H1 (cell line): ENCODE data around the gene CEP152. TPM values are rescaled to one million over a fixed set of nuclear protein-coding genes. Genes with fewer than 3 reads are reported as not detected.

Source experiments
- CTCF ChIA-PET: fragments of 300-600 bp; sonication (Branson Sonifier 250); formaldehyde crosslinking; loops from one replicate; lab custom pipeline; 2021; ENCODE audit not compliant: partially characterized antibody; lab: Charles Lee
- POLR2A ChIA-PET: fragments of 300-600 bp; sonication (Branson Sonifier 250); formaldehyde crosslinking; loops from one replicate; lab custom pipeline; 2021; ENCODE audit warnings: inconsistent platforms; ENCODE audit not compliant: partially characterized antibody; lab: Charles Lee
- DNase-seq, 2 experiments: peaks; one replicate each; pipeline versions ENCODE4 v3.0.0 to v3.0.0-alpha.2; 2010 to 2022; ENCODE audit warnings: low spot score in 2 of 2, low read depth in 1 of 2, mixed read lengths in 1 of 2
- FAIRE-seq: peaks from 2 replicates; lab custom pipeline; 2011; peaks lifted over from hg19 to GRCh38; lab: Jason Lieb, UNC
- H2AFZ ChIP-seq: 2 replicates; pipeline ENCODE4 v1.8.1; 2012; ENCODE audit warnings: low read length, inconsistent platforms
- H2AK5ac ChIP-seq: 2 replicates; pipeline ENCODE4 v1.6.1; 2013; ENCODE audit warnings: low read depth, low read length
- H2BK120ac ChIP-seq: replicated peaks from 2 replicates; pipeline ENCODE3; 2013; ENCODE audit warnings: low read depth, low read length, inconsistent platforms
- H2BK12ac ChIP-seq: 2 replicates; pipeline ENCODE4 v1.6.1; 2013; ENCODE audit warnings: low read depth, low read length
- H2BK15ac ChIP-seq: 2 replicates; pipeline ENCODE4 v1.6.1; 2013; ENCODE audit warnings: low read length
- H2BK20ac ChIP-seq: 2 replicates; pipeline ENCODE4 v1.6.1; 2013; ENCODE audit warnings: low read length
- H2BK5ac ChIP-seq: 2 replicates; pipeline ENCODE4 v1.6.1; 2013; ENCODE audit warnings: low read depth, low read length
- H3K14ac ChIP-seq: 2 replicates; pipeline ENCODE4 v1.6.1; 2013; ENCODE audit warnings: inconsistent platforms; ENCODE audit not compliant: insufficient read length
- H3K18ac ChIP-seq: 2 replicates; pipeline ENCODE4 v1.6.1; 2013; ENCODE audit warnings: low read length; ENCODE audit errors: extremely low read depth
- H3K23ac ChIP-seq: 2 replicates; pipeline ENCODE4 v1.6.1; 2013; ENCODE audit warnings: inconsistent platforms; ENCODE audit not compliant: insufficient read length
- H3K23me2 ChIP-seq: 2 replicates; pipeline ENCODE4 v1.6.1; 2013; ENCODE audit warnings: low read depth, low read length
- H3K27ac ChIP-seq: 2 replicates; pipeline ENCODE4 v1.6.1; 2011; ENCODE audit warnings: low read depth, low read length, inconsistent platforms
- H3K27me3 ChIP-seq, 4 experiments: replicated peaks in 1 of 4; 1 replicate in 1 of 4; 2 replicates in 3 of 4; pipeline versions ENCODE4 v1.6.1 to v1.8.1; 2011 to 2013; ENCODE audit warnings: low read length in 3 of 4, mild to moderate bottlenecking in 3 of 4, inconsistent platforms in 2 of 4, mixed read lengths in 2 of 4, moderate library complexity in 1 of 4; ENCODE audit not compliant: control insufficient read depth in 3 of 4, insufficient read depth in 3 of 4; ENCODE audit errors: extremely low read depth in 1 of 4
- H3K36me3 ChIP-seq, 4 experiments: 2 replicates each; pipeline versions ENCODE4 v1.6.1 to v1.8.1; 2011 to 2013; ENCODE audit warnings: mild to moderate bottlenecking in 4 of 4, low read length in 3 of 4, moderate library complexity in 2 of 4, control low read depth in 1 of 4, inconsistent platforms in 1 of 4; ENCODE audit not compliant: insufficient read depth in 4 of 4, control insufficient read depth in 2 of 4
- H3K4ac ChIP-seq: replicated peaks from 2 replicates; pipeline ENCODE3; 2013; ENCODE audit warnings: low read length, low read depth, mixed read lengths, inconsistent platforms; ENCODE audit not compliant: insufficient read length
- H3K4me1 ChIP-seq, 4 experiments: replicated peaks in 1 of 4; 1 replicate in 1 of 4; 2 replicates in 3 of 4; pipeline versions ENCODE4 v1.6.1 to v1.8.1; 2011 to 2013; ENCODE audit warnings: low read length in 3 of 4, inconsistent platforms in 2 of 4, mixed read lengths in 1 of 4; ENCODE audit not compliant: insufficient read depth in 4 of 4, control insufficient read depth in 3 of 4
- H3K4me2 ChIP-seq, 2 experiments: 2 replicates each; pipeline versions ENCODE4 v1.6.1 to v1.8.1; 2011 to 2013; ENCODE audit warnings: low read depth in 2 of 2, low read length in 2 of 2, control low read depth in 1 of 2, inconsistent platforms in 1 of 2, mild to moderate bottlenecking in 1 of 2; ENCODE audit not compliant: insufficient read depth in 1 of 2
- H3K4me3 ChIP-seq, 4 experiments: fragments of 200-600, 300-600 bp in 1 of 4; sonication (generic), shearing (Covaris generic), sonication (Bioruptor Twin) in 1 of 4; 2 replicates each; pipeline versions ENCODE4 v1.5.1 to v1.8.1; 2011 to 2016; ENCODE audit warnings: low read length in 4 of 4, low read depth in 3 of 4, control low read depth in 2 of 4, inconsistent platforms in 2 of 4, mild to moderate bottlenecking in 2 of 4, mixed read lengths in 1 of 4, moderate library complexity in 1 of 4; ENCODE audit not compliant: insufficient read depth in 2 of 4; ENCODE audit errors: extremely low read depth in 1 of 4
- H3K56ac ChIP-seq: replicated peaks from 2 replicates; pipeline ENCODE3; 2013; ENCODE audit warnings: low read depth, mild to moderate bottlenecking, mixed read lengths, low read length, inconsistent platforms; ENCODE audit not compliant: insufficient read length
- H3K79me1 ChIP-seq: 2 replicates; pipeline ENCODE4 v1.6.1; 2013; ENCODE audit warnings: low read depth, low read length, control low read depth
- H3K79me2 ChIP-seq, 2 experiments: 2 replicates each; pipeline versions ENCODE4 v1.6.1 to v1.8.1; 2012 to 2013; ENCODE audit warnings: low read length in 2 of 2, mild to moderate bottlenecking in 2 of 2, inconsistent platforms in 1 of 2; ENCODE audit not compliant: insufficient read depth in 2 of 2, control insufficient read depth in 1 of 2
- H3K9ac ChIP-seq, 4 experiments: replicated peaks in 1 of 4; 1 replicate in 1 of 4; 2 replicates in 3 of 4; pipeline versions ENCODE4 v1.6.1 to v1.8.1; 2011 to 2013; ENCODE audit warnings: low read depth in 3 of 4, low read length in 3 of 4, control low read depth in 2 of 4, mild to moderate bottlenecking in 2 of 4, moderate library complexity in 2 of 4, inconsistent platforms in 1 of 4; ENCODE audit errors: extremely low read depth in 1 of 4
- H3K9me3 ChIP-seq, 2 experiments: 2 replicates each; pipeline versions ENCODE4 v1.6.1 to v1.8.1; 2012 to 2013; ENCODE audit warnings: mild to moderate bottlenecking in 2 of 2, moderate library complexity in 2 of 2, control low read depth in 1 of 2, inconsistent platforms in 1 of 2, low read depth in 1 of 2, low read length in 1 of 2, mixed read lengths in 1 of 2; ENCODE audit not compliant: insufficient read depth in 2 of 2
- H4K20me1 ChIP-seq, 2 experiments: replicated peaks in 1 of 2; 2 replicates each; pipeline versions ENCODE3 to v1.8.1; 2011 to 2013; ENCODE audit warnings: inconsistent platforms in 2 of 2, low read length in 2 of 2, mild to moderate bottlenecking in 1 of 2; ENCODE audit not compliant: insufficient read depth in 2 of 2, control insufficient read depth in 1 of 2
- H4K5ac ChIP-seq: 2 replicates; pipeline ENCODE4 v1.6.1; 2013; ENCODE audit warnings: low read length, low read depth, mixed read lengths, inconsistent platforms; ENCODE audit not compliant: insufficient read length
- H4K8ac ChIP-seq: 2 replicates; pipeline ENCODE4 v1.8.0; 2013; ENCODE audit warnings: mild to moderate bottlenecking, moderate library complexity, low read length, inconsistent platforms; ENCODE audit not compliant: insufficient read depth; ENCODE audit errors: extremely low read depth
- H4K91ac ChIP-seq: replicated peaks from 2 replicates; pipeline ENCODE3; 2013; ENCODE audit warnings: low read length, mixed read lengths, inconsistent platforms; ENCODE audit not compliant: insufficient read length
- BACH1 ChIP-seq: IDR thresholded peaks from 2 replicates; pipeline ENCODE4 v1.6.1; 2012; ENCODE audit warnings: low read length, improper control_type of control experiment
- EGR1 ChIP-seq: IDR thresholded peaks from 2 replicates; pipeline ENCODE4 v1.6.1; 2011; ENCODE audit warnings: low read depth, low read length, borderline replicate concordance
- FOSL1 ChIP-seq: IDR thresholded peaks from 2 replicates; pipeline ENCODE4 v1.6.1; 2011; ENCODE audit warnings: mild to moderate bottlenecking, low read depth, low read length, moderate library complexity; ENCODE audit not compliant: insufficient read depth
- KDM1A ChIP-seq: fragments of 200-600, 300-600 bp; sonication (generic); IDR thresholded peaks from 2 replicates; pipeline ENCODE4 v1.7.1; 2016; ENCODE audit warnings: mild to moderate bottlenecking, low read length, borderline replicate concordance
- NANOG ChIP-seq: IDR thresholded peaks from 2 replicates; pipeline ENCODE4 v1.6.1; 2011; ENCODE audit warnings: low read length, low read depth, mild to moderate bottlenecking, inconsistent platforms; ENCODE audit not compliant: insufficient read depth, poor library complexity, severe bottlenecking
- NRF1 ChIP-seq: IDR thresholded peaks from 2 replicates; pipeline ENCODE4 v1.6.1; 2011; ENCODE audit warnings: mild to moderate bottlenecking, low read depth, low read length, improper control_type of control experiment
- PHF8 ChIP-seq: fragments of 200-600 bp; sonication (generic); conservative IDR thresholded peaks from 2 replicates; pipeline ENCODE4 v1.7.1; 2012; ENCODE audit warnings: low read depth, mild to moderate bottlenecking, inconsistent platforms, low read length, moderate library complexity
- POLR2AphosphoS5 ChIP-seq: IDR thresholded peaks from 2 replicates; pipeline ENCODE4 v1.6.1; 2011; ENCODE audit warnings: low read depth, low read length
- RXRA ChIP-seq: IDR thresholded peaks from 2 replicates; pipeline ENCODE4 v1.6.1; 2011; ENCODE audit warnings: low read depth, mild to moderate bottlenecking, low read length, moderate library complexity; ENCODE audit not compliant: insufficient read depth
- SIN3A ChIP-seq, 2 experiments: IDR thresholded peaks in 1 of 2; conservative IDR thresholded peaks in 1 of 2; 2 replicates each; pipeline ENCODE4 v1.6.1; 2011 to 2012; ENCODE audit warnings: low read length in 2 of 2, improper control_type of control experiment in 1 of 2, low read depth in 1 of 2, mild to moderate bottlenecking in 1 of 2
- TAF7 ChIP-seq: optimal IDR thresholded peaks from 2 replicates; pipeline ENCODE3; 2011; ENCODE audit warnings: low read depth, mild to moderate bottlenecking, inconsistent platforms, low read length, moderate library complexity, borderline replicate concordance
- WGBS, 2 experiments: shearing (Covaris generic) in 1 of 2; methylation state at CpG; one replicate each; pipeline versions ENCODE4 v1.1.6 to v1.1.7; 2013 to 2015; ENCODE audit warnings: low lambda C conversion rate in 2 of 2, mixed read lengths in 2 of 2, inconsistent platforms in 1 of 2, low coverage in 1 of 2, missing lambda C conversion rate in 1 of 2; ENCODE audit not compliant: insufficient replicate concordance in 2 of 2, insufficient coverage in 1 of 2, insufficient read length in 1 of 2; ENCODE audit errors: extremely low coverage in 1 of 2, missing lambda C conversion rate in 1 of 2; 5-methylcytosine and 5-hydroxymethylcytosine counted together
- polyA plus RNA-seq, 7 experiments: library from polyadenylated mRNA; depleted of rRNA in 3 of 7; stranded (reverse) in 5 of 7; unstranded in 2 of 7; fragments of >200 nt in 5 of 7; fragments of 200-250 nt in 2 of 7; gene quantifications; 1 replicate in 5 of 7; 2 replicates in 1 of 7; 4 replicates in 1 of 7; pipeline versions ENCODE4 v1.2.1 to v1.2.3, GENCODE V29; 2011 to 2013; ENCODE audit warnings: missing spikeins in 2 of 7, mixed read lengths in 2 of 7
- total RNA-seq: library from RNA; stranded (reverse); fragmentation: NEBNext Ultra II Directional; extraction: Animal tissue kit (Norgen Biotek cat#: 25700); gene quantifications from 2 replicates; pipeline ENCODE4 v1.2.1, GENCODE V29; 2021
- TF ChIP-seq, protein P1 (sequence below): IDR thresholded peaks from 2 replicates; pipeline ENCODE4 v1.6.1; 2012; ENCODE audit warnings: low read length, inconsistent platforms

The CEP152 gene
- total and polyA plus RNA-seq, 2 of the 8 experiments (the other 6 are each of a cell fraction or from before 2014, with no cell fraction given) = 1.4 to 16.2 TPM

DNA sequence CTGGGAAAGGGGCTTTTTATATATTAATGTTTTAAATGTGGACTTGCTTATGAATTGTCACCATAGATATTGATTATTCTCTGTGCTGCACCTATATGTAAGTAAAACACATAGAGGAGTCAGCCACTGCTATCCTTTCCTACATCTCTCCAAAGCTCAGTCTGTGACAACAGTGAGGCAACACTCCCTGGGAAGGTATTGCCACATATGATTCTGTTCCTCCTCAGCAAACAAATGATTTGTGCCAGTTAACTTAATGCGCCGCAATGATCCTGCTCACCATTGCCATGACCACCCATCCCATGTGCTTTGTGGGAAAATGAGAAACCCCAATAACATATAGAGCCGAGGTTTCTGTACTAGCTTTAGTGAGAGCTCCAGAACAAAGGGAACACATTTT is 90.2 kb downstream of the CEP152 start:
- H2BK5ac ChIP-seq = no peak overlapping the region
- no peaks in the 10 kb centered on the region for H3K23me2 ChIP-seq
- H2AK5ac ChIP-seq = no peak overlapping the region
- no peak overlapping the region for H4K5ac ChIP-seq
- no peak overlapping the region for H4K91ac ChIP-seq
- no peaks in the 10 kb centered on the region for H3K27me3 ChIP-seq
- H3K79me1 ChIP-seq = no peaks in the 10 kb centered on the region
- H3K9me3 ChIP-seq = peaks cover 3 to 4% of the 10 kb centered on the region in 2 experiments; a peak in 1 of 4 replicates
- no peak overlapping the region for H3K4me3 ChIP-seq
- ChIA-PET POLR2A (no interaction called here), CTCF (interaction anchor here (0.9 kb wide), 1 partner anchor 296 kb away, joined by 3 read pairs; no protein-coding TSS in a partner anchor)
- 96% methylated on average over 3 of the region's 3 CpGs; no CpG with 5 or more reads in 1 of the 2 experiments for WGBS, 2 experiments
- no peak overlapping the region for H4K8ac ChIP-seq
- H3K18ac ChIP-seq = no peak overlapping the region
- H3K23ac ChIP-seq = no peak overlapping the region
- H3K56ac ChIP-seq = no peak overlapping the region
- FAIRE-seq (no peak), DNase-seq (no peak)
- H2BK15ac ChIP-seq = no peak overlapping the region
- no peak overlapping the region for H2BK120ac ChIP-seq
- no peaks in the 10 kb centered on the region for H4K20me1 ChIP-seq
- H3K4me2 ChIP-seq = no peak overlapping the region
- H3K36me3 ChIP-seq = no peaks in the 10 kb centered on the region; a peak in 2 of 8 replicates
- no peak overlapping the region for H3K4ac ChIP-seq
- H3K27ac ChIP-seq = no peak overlapping the region
- no peak overlapping the region for H3K9ac ChIP-seq
- H2AFZ ChIP-seq = no peak overlapping the region
- H3K14ac ChIP-seq = no peak overlapping the region
- H3K79me2 ChIP-seq = no peaks in the 10 kb centered on the region
- H3K4me1 ChIP-seq = no peaks in the 10 kb centered on the region
- H2BK20ac ChIP-seq = no peak overlapping the region
- H2BK12ac ChIP-seq = no peak overlapping the region
- no peak for TF ChIP-seq EGR1
- no peak for TF ChIP-seq RXRA
- TF ChIP-seq PHF8 = no peak
- no peak for TF ChIP-seq NANOG
- no peak for TF ChIP-seq KDM1A
- TF ChIP-seq BACH1 = no peak
- no peak for TF ChIP-seq FOSL1
- TF ChIP-seq TAF7 = no peak
- no peak for TF ChIP-seq SIN3A (conservative IDR thresholded peaks at IDR 0.05 in 1 of 2, IDR thresholded peaks at IDR 0.05 in 1 of 2; ENCODE audit: low read depth in 1 of 2, low read length in 2 of 2)
- no peak for TF ChIP-seq NRF1
- TF ChIP-seq, protein P1, sequence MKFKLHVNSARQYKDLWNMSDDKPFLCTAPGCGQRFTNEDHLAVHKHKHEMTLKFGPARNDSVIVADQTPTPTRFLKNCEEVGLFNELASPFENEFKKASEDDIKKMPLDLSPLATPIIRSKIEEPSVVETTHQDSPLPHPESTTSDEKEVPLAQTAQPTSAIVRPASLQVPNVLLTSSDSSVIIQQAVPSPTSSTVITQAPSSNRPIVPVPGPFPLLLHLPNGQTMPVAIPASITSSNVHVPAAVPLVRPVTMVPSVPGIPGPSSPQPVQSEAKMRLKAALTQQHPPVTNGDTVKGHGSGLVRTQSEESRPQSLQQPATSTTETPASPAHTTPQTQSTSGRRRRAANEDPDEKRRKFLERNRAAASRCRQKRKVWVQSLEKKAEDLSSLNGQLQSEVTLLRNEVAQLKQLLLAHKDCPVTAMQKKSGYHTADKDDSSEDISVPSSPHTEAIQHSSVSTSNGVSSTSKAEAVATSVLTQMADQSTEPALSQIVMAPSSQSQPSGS = no peak
- no peak for TF ChIP-seq POLR2AphosphoS5
